NB4 (cell line): Measurements from ENCODE around the gene CST2.
"Not testable (repeated sequence)": the region's sequence is repeated elsewhere in the genome, so short reads cannot be mapped to it uniquely, and the experiment has no call there.

ENCODE experiments used
- DNase-seq: peaks from one replicate; pipeline ENCODE4 v3.0.0; 2010; ENCODE audit warnings: low read depth
- H3K4me3 ChIP-seq: one replicate; pipeline ENCODE4 v1.5.1; 2011; ENCODE audit warnings: mild to moderate bottlenecking, low read depth, low read length, moderate library complexity
- CTCF ChIP-seq: IDR thresholded peaks from one replicate; pipeline ENCODE4 v1.5.1; 2012; ENCODE audit warnings: low read depth, low read length
- MAX ChIP-seq: IDR thresholded peaks from 2 replicates; pipeline ENCODE4 v1.6.1; 2011; ENCODE audit warnings: low read depth, low read length
- MYC ChIP-seq: IDR thresholded peaks from 2 replicates; pipeline ENCODE4 v1.6.1; 2011; ENCODE audit warnings: low read depth, low read length
- POLR2A ChIP-seq: IDR thresholded peaks from 2 replicates; pipeline ENCODE4 v1.6.1; 2011; ENCODE audit warnings: mild to moderate bottlenecking; ENCODE audit not compliant: insufficient read length; ENCODE audit errors: extremely low read depth

The CST2 gene

GRCh38 chr20:23870461-23870860 is 43.9 kb upstream of the CST2 start:
- no peak for DNase-seq
- H3K4me3 ChIP-seq, result no peak overlapping the region
- TF ChIP-seq POLR2A (no peak), MAX (no peak), CTCF (no peak), MYC (no peak)

- DNase-seq, result no peak
- H3K4me3 ChIP-seq, result no peak overlapping the region
- no peak for TF ChIP-seq CTCF
- no peak for TF ChIP-seq MYC
Measured at GRCh38 chr20:23869520-23869919, 43.0 kb upstream of the CST2 start.

GRCh38 chr20:23868321-23868720 is 41.8 kb upstream of the CST2 start:
- no peak overlapping the region for H3K4me3 ChIP-seq
- TF ChIP-seq MAX (no peak), POLR2A (no peak), CTCF (no peak), MYC (no peak)
- DNase-seq, result no peak

GRCh38 chr20:23867152-23867776 is 40.7 kb upstream of the CST2 start:
- H3K4me3 ChIP-seq, result no peak overlapping the region
- no peak for TF ChIP-seq CTCF
- TF ChIP-seq POLR2A, result no peak
- TF ChIP-seq MYC, result no peak
- TF ChIP-seq MAX, result no peak
- no peak for DNase-seq

- H3K4me3 ChIP-seq, DNase-seq: not testable (repeated sequence)
Measured at GRCh38 chr20:23860771-23861170, 34.2 kb upstream of the CST2 start.

GRCh38 chr20:23857962-23858595 is 31.6 kb upstream of the CST2 start:
- no peak overlapping the region for H3K4me3 ChIP-seq
- TF ChIP-seq POLR2A (no peak), CTCF (no peak), MAX (no peak), MYC (no peak)
- no peak for DNase-seq
